Keratinocyte (primary cell): ENCODE measurements around the gene LEFTY1. TPM values are rescaled to one million over a fixed set of nuclear protein-coding genes. Genes with fewer than 3 reads are reported as not detected.

ENCODE experiments used
- DNase-seq: peaks from one replicate; pipeline ENCODE4 v3.0.0-alpha.2; 2011; ENCODE audit warnings: low read depth, missing footprints, low spot score
- FAIRE-seq: peaks from 2 replicates; lab custom pipeline; 2011; peaks lifted over from hg19 to GRCh38; lab: Jason Lieb, UNC
- H2AFZ ChIP-seq: 2 replicates; pipeline ENCODE4 v1.6.0; 2012; ENCODE audit warnings: low read length, control low read depth, inconsistent platforms; ENCODE audit not compliant: control insufficient read depth
- H3K27ac ChIP-seq: 2 replicates; pipeline ENCODE4 v1.5.1; 2011; ENCODE audit warnings: low read length; ENCODE audit not compliant: control insufficient read depth, insufficient read depth
- H3K27me3 ChIP-seq: 3 replicates; pipeline ENCODE4 v1.6.0; 2011; ENCODE audit warnings: low read length; ENCODE audit not compliant: control insufficient read depth, insufficient read depth; ENCODE audit errors: extremely low read depth
- H3K36me3 ChIP-seq, 2 experiments: 2 replicates in 1 of 2; 3 replicates in 1 of 2; pipeline ENCODE4 v1.5.1; 2011; ENCODE audit warnings: low read length in 2 of 2, mild to moderate bottlenecking in 1 of 2; ENCODE audit not compliant: control insufficient read depth in 2 of 2, insufficient read depth in 2 of 2; ENCODE audit errors: extremely low read depth in 1 of 2
- H3K4me1 ChIP-seq: 3 replicates; pipeline ENCODE4 v1.5.1; 2011; ENCODE audit warnings: low read length; ENCODE audit not compliant: control insufficient read depth, insufficient read depth; ENCODE audit errors: extremely low read depth
- H3K4me2 ChIP-seq: 3 replicates; pipeline ENCODE4 v1.6.0; 2011; ENCODE audit warnings: low read depth, low read length; ENCODE audit not compliant: control insufficient read depth, insufficient read depth; ENCODE audit errors: extremely low read depth
- H3K4me3 ChIP-seq, 3 experiments: fragments of 200-600 bp in 1 of 3; sonication (generic) in 1 of 3; 2 replicates in 2 of 3; 3 replicates in 1 of 3; pipeline ENCODE4 v1.5.1; 2011 to 2016; ENCODE audit warnings: low read length in 3 of 3, mild to moderate bottlenecking in 3 of 3, control low read depth in 2 of 3, inconsistent platforms in 1 of 3, low read depth in 1 of 3, mixed read lengths in 1 of 3, mixed run types in 1 of 3, moderate library complexity in 1 of 3; ENCODE audit not compliant: control insufficient read depth in 2 of 3, insufficient read depth in 2 of 3; ENCODE audit errors: extremely low read depth in 1 of 3
- H3K79me2 ChIP-seq: 2 replicates; pipeline ENCODE4 v1.6.0; 2012; ENCODE audit warnings: low read length; ENCODE audit not compliant: control insufficient read depth, insufficient read depth
- H3K9ac ChIP-seq: 3 replicates; pipeline ENCODE4 v1.6.0; 2011; ENCODE audit warnings: low read length; ENCODE audit not compliant: control insufficient read depth, insufficient read depth; ENCODE audit errors: extremely low read depth
- H3K9me1 ChIP-seq: 3 replicates; pipeline ENCODE4 v1.6.0; 2011; ENCODE audit warnings: low read length; ENCODE audit not compliant: control insufficient read depth, insufficient read depth; ENCODE audit errors: extremely low read depth
- H3K9me3 ChIP-seq: 2 replicates; pipeline ENCODE4 v1.5.1; 2012; ENCODE audit warnings: low read depth, low read length; ENCODE audit not compliant: control insufficient read depth
- H4K20me1 ChIP-seq: 3 replicates; pipeline ENCODE4 v1.6.0; 2011; ENCODE audit warnings: low read length; ENCODE audit not compliant: control insufficient read depth, insufficient read depth; ENCODE audit errors: extremely low read depth
- CTCF ChIP-seq, 3 experiments: IDR thresholded peaks in 1 of 3; conservative IDR thresholded peaks in 1 of 3; optimal IDR thresholded peaks in 1 of 3; 2 replicates in 2 of 3; 3 replicates in 1 of 3; pipeline versions ENCODE3 to v1.5.1; 2011; ENCODE audit warnings: low read length in 3 of 3, mild to moderate bottlenecking in 3 of 3, moderate library complexity in 2 of 3, control low read depth in 1 of 3, inconsistent platforms in 1 of 3; ENCODE audit not compliant: insufficient read depth in 2 of 3; ENCODE audit errors: extremely low read depth in 1 of 3
- EZH2 ChIP-seq: IDR thresholded peaks from one replicate; pipeline ENCODE4 v1.6.1; 2012; ENCODE audit warnings: inconsistent platforms, mild to moderate bottlenecking, low read length, moderate library complexity
- dilution Hi-C: fragments of 300-500 bp; cut with MboI; formaldehyde crosslinking; loops from one replicate; pipeline ENCODE4 v1.7.0; 2020; ENCODE audit warnings: low sequenced_read_pairs; ENCODE audit not compliant: extremely low pct_ligation_motif_present
- polyA plus RNA-seq, 5 experiments: library from polyadenylated mRNA; depleted of rRNA in 3 of 5; stranded (reverse) in 3 of 5; stranded (forward) in 1 of 5; unstranded in 1 of 5; fragments of >200 nt; gene quantifications; 1 replicate in 1 of 5; 2 replicates in 3 of 5; 3 replicates in 1 of 5; pipeline versions ENCODE4 v1.2.1 to v1.2.3, GENCODE V29; 2011 to 2012; ENCODE audit warnings: missing spikeins in 2 of 5, low read depth in 1 of 5, low replicate concordance in 1 of 5

LEFTY1 gene
- polyA plus RNA-seq, 1 donor (not counting 4 experiments of a cell fraction or from before 2014, with no cell fraction given) = not detected

GRCh38 chr1:225842788-225843425 lies 46.0 kb downstream of the LEFTY1 start:
- Histone ChIP-seq H3K4me1 (no peaks in the 10 kb centered on the region), H3K79me2 (no peaks in the 10 kb centered on the region), H4K20me1 (peaks cover 4% of the 10 kb centered on the region), H3K4me2 (no peak overlapping the region), H2AFZ (no peak overlapping the region), H3K27ac (no peak overlapping the region), H3K27me3 (no peaks in the 10 kb centered on the region), H3K9ac (no peak overlapping the region), H3K9me3 (no peaks in the 10 kb centered on the region), H3K4me3 (no peak overlapping the region), H3K36me3 (peaks cover 4 to 9% of the 10 kb centered on the region in 2 experiments), H3K9me1 (no peaks in the 10 kb centered on the region)
- DNase-seq (no peak), FAIRE-seq (no peak)
- TF ChIP-seq EZH2 = no peak
- no peak for TF ChIP-seq CTCF (optimal IDR thresholded peaks at IDR 0.05 in 1 of 3, IDR thresholded peaks at IDR 0.05 in 1 of 3, conservative IDR thresholded peaks at IDR 0.05 in 1 of 3; ENCODE audit: extremely low read depth in 1 of 3, insufficient read depth in 2 of 3, low read length in 3 of 3)
- dilution Hi-C loops = no loop called here

GRCh38 chr1:225842074-225842473 lies 46.9 kb downstream of the LEFTY1 start:
- H3K4me2 ChIP-seq = no peak overlapping the region
- dilution Hi-C loops = no loop called here
- H3K9ac ChIP-seq = no peak overlapping the region
- no peak overlapping the region for H2AFZ ChIP-seq
- no peak overlapping the region for H3K4me3 ChIP-seq
- DNase-seq (no peak), FAIRE-seq (no peak)
- no peak overlapping the region for H3K27ac ChIP-seq
- H3K9me3 ChIP-seq = no peaks in the 10 kb centered on the region
- H3K79me2 ChIP-seq = no peaks in the 10 kb centered on the region
- H3K4me1 ChIP-seq = no peaks in the 10 kb centered on the region
- no peaks in the 10 kb centered on the region for H3K9me1 ChIP-seq
- no peak for TF ChIP-seq CTCF (optimal IDR thresholded peaks at IDR 0.05 in 1 of 3, IDR thresholded peaks at IDR 0.05 in 1 of 3, conservative IDR thresholded peaks at IDR 0.05 in 1 of 3; ENCODE audit: extremely low read depth in 1 of 3, insufficient read depth in 2 of 3, low read length in 3 of 3)
- no peak for TF ChIP-seq EZH2
- H3K27me3 ChIP-seq = no peaks in the 10 kb centered on the region
- H4K20me1 ChIP-seq = peaks cover 4% of the 10 kb centered on the region
- H3K36me3 ChIP-seq = peaks cover 4 to 9% of the 10 kb centered on the region in 2 experiments
